ENCODE results near the gene GLDC.
"Not testable (repeated sequence)": the region's sequence is repeated elsewhere in the genome, so short reads cannot be mapped to it uniquely, and the experiment has no call there.

The GLDC gene

GRCh38 chr9:6644346-6645104 is 1.0 kb downstream of the GLDC start:
- Histone ChIP-seq H3K36me3 (ENCODE audit: insufficient read depth, low read length) (no peaks in the 10 kb centered on the region; the same call in 1 of the 2 replicates), H3K4me1 (ENCODE audit: insufficient read depth, low read length) (peaks cover 24% of the 10 kb centered on the region), H3K9me3 (ENCODE audit: control insufficient read depth, insufficient read depth, low read length) (no peaks in the 10 kb centered on the region), H3K9ac (ENCODE audit: low read depth, low read length) (peak overlapping the region; percentile 66)

DNA sequence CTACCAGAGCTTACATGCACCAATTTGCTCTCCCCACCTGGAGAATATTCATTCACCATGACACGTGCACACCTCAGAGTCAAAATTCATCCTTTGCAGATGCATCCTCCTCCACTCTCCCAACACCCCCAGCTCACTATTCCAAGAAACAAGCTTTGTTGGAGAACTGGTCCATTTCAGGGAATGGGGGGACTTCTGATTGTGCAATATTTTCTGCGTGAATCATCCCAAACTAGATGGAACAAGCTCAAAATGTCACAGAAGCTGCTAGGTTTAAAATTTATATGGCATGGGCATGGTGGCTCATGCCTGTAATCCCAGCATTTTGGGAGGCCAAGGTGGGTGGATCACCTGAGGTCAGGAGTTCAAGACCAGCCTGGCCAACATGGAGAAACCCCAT is 3.6 kb downstream of the GLDC start:
- Histone ChIP-seq H3K36me3 (ENCODE audit: insufficient read depth, low read length) (no peaks in the 10 kb centered on the region), H3K4me1 (ENCODE audit: insufficient read depth, low read length) (peaks cover 9% of the 10 kb centered on the region), H3K9me3 (ENCODE audit: control insufficient read depth, insufficient read depth, low read length) (no peaks in the 10 kb centered on the region), H3K9ac (ENCODE audit: low read depth, low read length) (no peak overlapping the region)

DNA sequence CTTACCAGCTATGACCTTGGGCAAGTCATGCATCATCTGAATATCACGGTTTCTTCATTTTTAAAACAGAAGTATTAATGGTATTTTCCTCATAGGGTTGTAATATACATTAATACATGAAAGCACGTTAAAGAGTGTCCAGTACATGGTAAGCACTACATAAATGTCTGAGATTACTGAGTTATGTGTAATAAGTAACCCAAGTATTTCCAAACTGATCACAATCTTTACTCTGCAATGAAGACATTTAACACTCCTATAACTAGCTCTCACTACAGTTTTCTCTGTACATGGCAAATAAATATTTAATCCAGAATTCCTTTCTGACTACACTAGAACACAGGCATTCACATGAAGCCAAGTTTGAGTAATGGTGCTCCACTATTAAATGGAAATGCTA is 4.0 kb downstream of the GLDC start:
- Histone ChIP-seq H3K36me3 (ENCODE audit: insufficient read depth, low read length) (no peaks in the 10 kb centered on the region), H3K4me1 (ENCODE audit: insufficient read depth, low read length) (peaks cover 9% of the 10 kb centered on the region), H3K9ac (ENCODE audit: low read depth, low read length) (no peak overlapping the region), H3K9me3 (ENCODE audit: control insufficient read depth, insufficient read depth, low read length) (no peaks in the 10 kb centered on the region)

DNA sequence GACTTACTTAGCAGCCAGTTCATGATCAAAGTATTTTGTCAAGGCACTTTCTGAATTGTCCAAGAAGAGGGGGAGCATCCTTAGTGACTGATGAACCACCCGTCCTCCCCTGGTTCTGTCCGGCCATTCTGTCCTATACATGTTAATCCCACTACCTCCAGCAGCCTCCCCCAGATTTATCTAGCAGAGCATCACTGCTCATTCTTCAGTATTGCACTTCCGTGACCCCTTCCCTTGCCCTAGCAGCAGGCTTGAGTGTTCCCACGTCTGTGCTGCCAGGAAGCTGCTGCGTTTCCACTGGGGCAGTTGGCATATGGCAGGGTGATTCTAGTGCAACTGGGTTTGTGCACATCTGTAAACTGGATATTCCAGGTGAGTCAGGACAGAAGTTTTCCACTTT is 4.5 kb downstream of the GLDC start:
- Histone ChIP-seq H3K9ac (ENCODE audit: low read depth, low read length) (no peak overlapping the region), H3K9me3 (ENCODE audit: control insufficient read depth, insufficient read depth, low read length) (no peaks in the 10 kb centered on the region), H3K4me1 (ENCODE audit: insufficient read depth, low read length) (peaks cover 9% of the 10 kb centered on the region), H3K36me3 (ENCODE audit: insufficient read depth, low read length) (no peaks in the 10 kb centered on the region)

DNA sequence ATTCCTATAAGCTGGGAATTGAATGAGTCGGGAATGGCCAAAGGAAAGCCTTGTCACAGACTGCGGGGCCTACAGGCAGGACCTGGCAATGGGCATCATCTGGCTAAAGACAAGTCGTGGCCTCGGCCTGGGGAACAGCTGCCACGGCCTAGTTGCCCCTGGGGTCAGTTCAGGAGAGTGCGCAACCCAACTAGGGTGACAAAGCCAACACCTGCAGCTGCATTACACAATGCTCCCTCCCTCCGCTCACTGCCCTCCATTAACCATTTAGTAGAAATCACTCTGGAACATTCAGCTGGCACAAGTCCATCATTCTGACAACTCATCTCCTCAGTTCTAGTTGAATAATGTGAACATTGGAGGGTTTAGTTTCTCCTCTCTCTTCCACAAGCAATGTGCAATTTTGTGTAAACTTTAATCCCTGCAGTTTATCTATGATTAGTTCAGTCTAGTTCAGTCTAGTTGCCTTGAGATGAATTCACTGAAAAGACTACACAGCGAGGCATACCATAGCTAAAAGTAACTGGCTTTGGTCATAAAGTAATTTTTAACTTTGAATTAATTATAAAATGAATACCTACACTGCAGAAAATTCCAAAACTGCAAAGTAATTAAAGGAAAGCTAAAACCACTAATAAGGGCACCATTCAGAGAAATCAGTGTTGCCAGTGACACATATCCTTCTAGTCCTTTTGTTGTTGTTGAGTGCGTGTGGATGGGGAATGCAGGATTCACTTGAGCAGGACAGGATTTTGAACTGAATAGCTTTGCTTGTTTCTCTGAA is 5.1 kb downstream of the GLDC start:
- Histone ChIP-seq H3K4me1 (ENCODE audit: insufficient read depth, low read length) (peaks cover 9% of the 10 kb centered on the region), H3K36me3 (ENCODE audit: insufficient read depth, low read length) (no peaks in the 10 kb centered on the region), H3K9ac (ENCODE audit: low read depth, low read length) (no peak overlapping the region), H3K9me3 (ENCODE audit: control insufficient read depth, insufficient read depth, low read length) (no peaks in the 10 kb centered on the region)

DNA sequence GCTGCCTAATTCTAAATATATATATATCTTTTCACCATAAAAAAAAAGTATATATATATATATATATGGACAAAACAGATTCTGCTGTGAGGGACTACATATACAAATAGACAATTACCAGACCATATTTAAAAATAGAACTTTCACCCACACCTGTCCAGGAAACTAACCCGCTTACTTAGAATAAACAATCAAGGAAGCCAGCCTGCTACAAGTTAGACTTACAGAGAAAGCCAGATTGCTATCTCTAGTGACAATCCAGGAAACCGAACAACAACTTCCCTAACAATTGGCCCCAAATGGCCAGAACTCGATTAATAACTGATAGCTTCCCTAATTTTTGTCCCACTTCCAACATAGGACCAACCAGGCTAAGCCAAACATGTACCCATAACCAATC is 5.9 kb downstream of the GLDC start:
- Histone ChIP-seq H3K9me3 (ENCODE audit: control insufficient read depth, insufficient read depth, low read length) (no peaks in the 10 kb centered on the region), H3K4me1 (ENCODE audit: insufficient read depth, low read length) (peaks cover 11% of the 10 kb centered on the region), H3K36me3 (ENCODE audit: insufficient read depth, low read length) (no peaks in the 10 kb centered on the region), H3K9ac (ENCODE audit: low read depth, low read length) (no peak overlapping the region)

DNA sequence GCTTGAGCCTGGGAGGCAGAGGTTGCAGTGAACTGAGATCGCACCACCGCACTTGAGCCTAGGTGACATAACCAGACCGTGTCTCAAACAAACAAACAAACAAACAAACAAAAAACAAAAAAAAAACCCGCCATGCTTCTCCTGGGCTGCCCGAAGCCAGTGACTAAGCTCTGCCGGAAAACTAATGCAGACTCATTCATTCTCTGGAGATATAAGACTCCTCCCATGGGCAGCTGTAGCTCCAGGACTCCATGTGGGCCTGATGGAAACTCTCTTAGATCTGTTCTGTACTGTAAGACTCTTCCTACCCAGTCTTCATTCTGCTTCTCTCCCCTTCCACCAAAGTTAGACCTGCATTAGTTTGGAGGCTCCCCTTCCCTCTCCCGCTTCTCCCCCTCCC is 11.1 kb downstream of the GLDC start:
- no peaks in the 10 kb centered on the region for H3K9me3 ChIP-seq (ENCODE audit: control insufficient read depth, insufficient read depth, low read length)
- H3K9ac ChIP-seq (ENCODE audit: low read depth, low read length) = no peak overlapping the region
- H3K36me3 ChIP-seq (ENCODE audit: insufficient read depth, low read length) = no peaks in the 10 kb centered on the region
- H3K4me1 ChIP-seq (ENCODE audit: insufficient read depth, low read length) = peaks cover 10% of the 10 kb centered on the region

DNA sequence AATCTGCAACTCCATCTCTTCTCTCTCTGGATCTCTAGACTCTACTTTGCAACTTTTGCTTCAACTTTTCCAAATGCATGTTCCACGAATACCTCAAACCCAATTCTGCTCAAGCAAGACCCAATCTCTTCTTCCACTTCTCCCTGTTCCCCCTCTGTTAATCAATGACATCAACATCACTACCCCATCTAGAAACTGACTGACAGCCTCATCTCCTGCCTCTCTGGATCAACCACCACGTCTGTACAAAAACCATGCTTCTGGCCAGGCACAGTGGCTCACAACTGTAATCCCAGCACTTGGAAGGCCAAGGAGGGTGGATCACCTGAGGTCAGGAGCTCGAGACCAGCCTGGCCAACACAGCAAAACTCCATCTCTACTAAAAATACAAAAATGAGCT is 12.2 kb downstream of the GLDC start:
- H3K4me1 ChIP-seq (ENCODE audit: insufficient read depth, low read length) = peaks cover 10% of the 10 kb centered on the region
- no peaks in the 10 kb centered on the region for H3K36me3 ChIP-seq (ENCODE audit: insufficient read depth, low read length)
- H3K9me3 ChIP-seq (ENCODE audit: control insufficient read depth, insufficient read depth, low read length) = no peaks in the 10 kb centered on the region
- H3K9ac ChIP-seq (ENCODE audit: low read depth, low read length) = peak overlapping the region; percentile 14; the same call in 1 of the 2 replicates

DNA sequence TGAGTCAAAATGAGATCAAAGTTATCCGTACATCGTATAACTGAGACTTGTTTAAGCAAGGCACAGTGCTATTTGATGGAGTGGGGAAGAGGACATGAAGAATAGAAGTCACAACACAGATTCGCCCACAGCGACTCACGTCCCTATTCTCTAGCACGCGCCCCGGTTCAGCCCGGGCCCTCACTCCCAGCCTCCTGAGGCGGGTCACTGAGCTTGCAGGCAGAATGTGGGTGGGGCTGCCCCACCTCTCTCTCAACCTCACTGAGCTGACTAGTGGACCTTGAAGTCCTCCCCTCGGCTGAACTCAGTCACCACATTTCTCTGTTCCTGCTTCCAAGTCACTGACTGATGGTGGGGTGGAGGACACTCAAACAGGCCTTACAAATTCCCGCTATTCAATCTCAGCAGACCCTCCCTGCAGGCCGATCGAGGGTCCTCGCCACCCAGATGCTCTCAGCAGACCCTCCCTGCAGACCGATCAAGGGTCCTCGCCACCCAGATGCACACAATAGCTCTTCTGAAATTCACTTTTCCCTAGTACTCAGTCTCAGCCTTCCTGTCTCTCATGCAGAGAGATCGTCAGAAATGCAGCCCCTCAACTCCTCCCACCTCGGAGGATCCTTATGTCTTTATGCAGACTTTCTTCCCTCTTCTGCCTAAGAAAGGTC is 12.9 kb downstream of the GLDC start:
- H3K4me1 ChIP-seq (ENCODE audit: insufficient read depth, low read length) = peaks cover 10% of the 10 kb centered on the region
- no peaks in the 10 kb centered on the region for H3K9me3 ChIP-seq (ENCODE audit: control insufficient read depth, insufficient read depth, low read length)
- no peaks in the 10 kb centered on the region for H3K36me3 ChIP-seq (ENCODE audit: insufficient read depth, low read length)
- H3K9ac ChIP-seq (ENCODE audit: low read depth, low read length) = peak overlapping the region; percentile 14; the same call in 1 of the 2 replicates

DNA sequence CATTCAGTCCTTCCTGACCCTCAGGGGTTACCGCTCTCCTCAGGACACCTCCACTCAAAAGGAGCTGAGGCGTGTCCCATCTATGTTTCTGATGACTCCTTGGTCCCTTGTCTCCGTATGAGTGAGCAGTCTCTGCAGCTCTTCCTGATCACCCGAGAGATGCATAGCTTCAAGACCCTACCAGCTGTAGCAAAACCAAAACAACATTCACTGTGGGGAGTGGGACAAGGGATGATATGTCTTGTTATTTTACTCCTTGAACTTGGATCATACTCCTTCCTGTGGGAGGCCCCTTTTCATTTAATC is 14.4 kb downstream of the GLDC start:
- Histone ChIP-seq H3K4me1 (ENCODE audit: insufficient read depth, low read length) (peaks cover 10% of the 10 kb centered on the region), H3K9ac (ENCODE audit: low read depth, low read length) (no peak overlapping the region), H3K36me3 (ENCODE audit: insufficient read depth, low read length) (no peaks in the 10 kb centered on the region), H3K9me3 (ENCODE audit: control insufficient read depth, insufficient read depth, low read length) (no peaks in the 10 kb centered on the region)

DNA sequence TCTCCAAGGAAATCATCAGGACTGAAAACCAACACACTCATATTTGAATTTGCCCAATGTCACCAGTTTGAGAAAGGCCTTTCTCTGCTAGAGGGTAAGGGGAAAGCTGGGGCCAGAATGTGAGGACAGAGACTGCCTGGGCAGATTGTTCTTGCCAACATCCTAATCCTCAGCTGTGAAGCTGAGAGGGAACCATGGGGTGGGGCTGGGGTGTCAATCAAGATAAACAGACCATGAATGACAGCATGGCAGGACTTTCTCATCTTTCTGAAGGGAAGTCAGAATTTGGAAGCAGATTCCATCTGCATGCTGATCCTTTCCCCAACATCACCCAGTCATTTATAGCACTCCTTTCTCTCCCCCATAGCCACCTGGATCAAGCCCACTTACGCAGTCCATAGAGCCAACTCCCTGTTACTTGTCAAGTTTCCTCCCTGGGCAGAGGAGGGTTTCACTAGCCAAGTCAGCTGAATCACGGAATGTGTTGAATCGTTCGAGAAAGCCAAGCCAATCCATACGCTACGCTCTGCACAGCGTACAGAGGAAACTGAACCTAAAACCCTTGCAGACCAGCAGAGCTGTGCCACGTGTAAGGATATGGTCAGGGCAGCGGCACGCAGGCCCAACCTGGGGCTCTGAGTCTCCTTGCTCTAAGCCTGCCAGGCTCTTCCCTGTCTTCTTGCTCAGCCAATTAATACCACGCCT is 14.9 kb downstream of the GLDC start:
- Histone ChIP-seq H3K9me3 (ENCODE audit: control insufficient read depth, insufficient read depth, low read length) (no peaks in the 10 kb centered on the region), H3K36me3 (ENCODE audit: insufficient read depth, low read length) (no peaks in the 10 kb centered on the region), H3K9ac (ENCODE audit: low read depth, low read length) (no peak overlapping the region), H3K4me1 (ENCODE audit: insufficient read depth, low read length) (peaks cover 10% of the 10 kb centered on the region)

DNA sequence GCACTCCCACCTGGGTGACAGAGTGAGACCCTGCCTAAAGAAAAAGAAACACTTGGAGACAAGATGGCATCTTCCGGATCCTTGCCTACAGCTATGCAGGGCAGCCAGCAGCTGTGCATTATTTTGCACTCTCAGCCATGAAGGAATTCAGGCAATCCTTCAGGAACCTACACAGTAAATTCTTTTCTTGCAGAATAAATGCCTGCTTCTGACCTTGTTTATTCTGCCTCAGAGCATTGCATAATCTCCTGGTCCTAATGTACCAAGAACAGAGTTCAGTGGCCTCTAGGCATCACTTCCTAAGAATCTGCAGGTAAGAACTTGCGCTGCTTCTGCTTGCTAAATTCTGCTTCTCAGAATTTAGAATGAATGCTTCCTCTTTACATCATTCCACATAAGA is 16.8 kb downstream of the GLDC start:
- H3K36me3 ChIP-seq (ENCODE audit: insufficient read depth, low read length) = no peaks in the 10 kb centered on the region
- H3K9me3 ChIP-seq (ENCODE audit: control insufficient read depth, insufficient read depth, low read length) = no peaks in the 10 kb centered on the region; the same call in 1 of the 2 replicates
- peaks cover 7% of the 10 kb centered on the region for H3K4me1 ChIP-seq (ENCODE audit: insufficient read depth, low read length)

DNA sequence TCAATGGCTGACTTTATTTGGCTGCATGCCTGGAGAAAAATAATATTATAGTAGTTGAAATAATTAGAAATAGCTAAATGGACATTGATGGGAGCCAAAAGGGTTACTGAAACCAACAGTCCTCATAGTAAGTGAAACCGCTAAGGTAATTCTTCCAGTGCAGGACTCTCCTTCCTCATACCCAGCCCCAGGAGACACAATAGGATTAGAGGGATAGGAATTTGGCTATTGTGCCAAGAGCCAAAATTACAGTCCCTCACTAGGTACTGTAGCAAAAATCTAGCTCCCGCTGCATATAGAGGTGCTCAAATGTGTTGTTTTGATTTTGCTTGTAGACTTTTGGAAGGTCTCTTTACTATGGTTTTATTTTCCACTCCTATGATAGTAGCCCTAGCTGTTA is 20.2 kb downstream of the GLDC start:
- H3K9me3 ChIP-seq (ENCODE audit: control insufficient read depth, insufficient read depth, low read length) = peaks cover 2% of the 10 kb centered on the region; the same call in 1 of the 2 replicates
- no peak overlapping the region for H3K9ac ChIP-seq (ENCODE audit: low read depth, low read length)
- no peaks in the 10 kb centered on the region for H3K36me3 ChIP-seq (ENCODE audit: insufficient read depth, low read length)
- no peaks in the 10 kb centered on the region for H3K4me1 ChIP-seq (ENCODE audit: insufficient read depth, low read length)

More for the DNA sequence above, 16.8 kb downstream of the GLDC start:
- no peak overlapping the region for H3K9ac ChIP-seq (ENCODE audit: low read depth, low read length)

GRCh38 chr9:6622784-6623183 is 22.7 kb downstream of the GLDC start:
- not testable (repeated sequence) for H3K9me3 ChIP-seq (ENCODE audit: control insufficient read depth, insufficient read depth, low read length); H3K36me3 ChIP-seq (ENCODE audit: insufficient read depth, low read length); H3K4me1 ChIP-seq (ENCODE audit: insufficient read depth, low read length); H3K9ac ChIP-seq (ENCODE audit: low read depth, low read length)

All from ES-I3 (cell line).